Activated CD4-positive, alpha-beta T cell treated with anti-CD3 and anti-CD28 coated beads, Interleukin-2, amount 50 U/mL, for 16 hours (primary cell): ENCODE measurements around the gene GPN3.
"Not testable (repeated sequence)": the region's sequence is repeated elsewhere in the genome, so short reads cannot be mapped to it uniquely, and the experiment has no call there.

Experiments used
- DNase-seq: peaks from one replicate; pipeline ENCODE4 v3.0.0-alpha.2; 2020

The GPN3 gene

DNA sequence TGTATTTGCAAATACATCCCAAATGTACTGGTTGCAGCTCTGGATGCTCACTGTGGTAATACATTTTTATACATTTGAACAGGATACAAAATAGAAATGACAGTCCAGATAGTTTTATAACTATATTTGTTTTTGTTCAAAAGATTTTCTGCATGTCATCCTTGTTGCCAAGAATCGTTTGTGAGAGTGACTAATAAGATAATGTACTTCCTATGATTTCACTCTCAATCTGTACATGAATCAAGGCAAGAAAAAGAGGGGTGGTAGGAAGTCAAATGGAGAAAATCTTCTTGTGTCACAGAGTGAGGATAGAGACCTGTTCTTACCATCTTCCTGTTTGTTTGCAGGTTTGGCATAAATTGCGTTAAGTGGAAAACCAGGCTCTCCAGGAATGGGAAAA, 31.8 kb downstream of the GPN3 start:
- no peak for DNase-seq

DNA sequence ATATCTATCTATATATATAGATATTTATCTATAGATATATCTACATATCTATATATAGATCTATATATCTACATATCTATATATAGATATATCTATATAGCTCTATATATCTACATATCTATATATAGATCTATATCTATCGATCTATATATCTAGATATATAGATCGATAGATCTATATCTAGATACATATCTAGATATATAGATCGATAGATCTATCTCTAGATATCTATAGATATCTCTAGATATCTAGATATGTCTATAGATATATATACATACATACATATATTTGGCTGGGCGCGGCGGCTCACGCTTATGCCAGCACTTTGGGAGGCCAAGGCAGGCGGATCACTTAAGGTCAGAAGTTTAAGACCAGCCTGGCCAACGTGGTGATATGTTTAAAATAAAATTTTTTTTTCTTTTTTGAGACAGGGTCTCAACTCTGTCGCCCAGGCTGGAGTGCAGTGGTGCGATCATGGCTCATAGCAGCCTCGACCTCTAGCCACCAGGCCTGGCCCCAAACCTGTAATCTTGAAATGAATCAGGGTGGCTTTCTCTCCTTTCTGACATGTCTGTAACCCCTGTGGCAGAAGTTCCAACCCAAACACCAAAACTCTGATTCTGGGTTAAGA, 36.0 kb downstream of the GPN3 start:
- DNase-seq = peak; percentile 45

DNA sequence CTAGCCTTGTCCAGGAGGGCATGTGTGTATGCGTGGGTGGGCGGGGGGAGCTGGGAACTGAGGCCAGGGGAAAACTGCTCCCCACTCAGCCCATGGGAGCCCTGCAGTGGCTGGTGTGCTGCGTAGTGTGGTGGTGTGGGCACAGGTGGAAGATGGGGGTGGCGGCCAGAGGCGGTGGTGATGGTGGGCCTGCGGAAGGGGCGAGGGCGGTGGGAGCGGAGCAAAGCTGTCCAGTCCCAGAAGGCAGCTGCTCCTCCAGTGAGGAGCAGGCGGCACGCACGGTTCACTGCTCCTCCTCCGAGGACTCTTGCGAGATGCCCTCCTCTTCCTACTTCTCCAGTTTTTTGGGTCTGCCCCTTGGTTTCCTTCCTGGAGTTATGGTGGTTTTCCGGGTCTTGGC, 38.4 kb downstream of the GPN3 start:
- DNase-seq = not testable (repeated sequence)

DNA sequence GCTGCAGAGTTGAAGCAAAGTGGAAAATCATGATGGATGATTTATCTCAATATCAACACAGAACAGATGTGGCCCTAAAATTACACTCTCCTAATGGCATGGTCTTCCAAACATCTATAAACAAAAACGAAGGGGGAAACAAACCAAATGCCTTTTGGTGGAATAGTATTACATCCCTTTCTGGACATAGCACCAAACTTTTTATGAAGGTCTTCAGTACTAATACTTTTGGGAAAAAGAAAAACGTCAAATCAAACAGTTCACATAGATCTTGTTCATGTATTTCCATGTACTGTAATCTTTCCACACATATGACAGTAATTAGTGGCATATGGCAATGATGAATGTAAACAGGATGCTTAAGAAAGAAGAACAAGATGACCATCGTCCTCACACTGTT, 41.7 kb downstream of the GPN3 start:
- DNase-seq = no peak

DNA sequence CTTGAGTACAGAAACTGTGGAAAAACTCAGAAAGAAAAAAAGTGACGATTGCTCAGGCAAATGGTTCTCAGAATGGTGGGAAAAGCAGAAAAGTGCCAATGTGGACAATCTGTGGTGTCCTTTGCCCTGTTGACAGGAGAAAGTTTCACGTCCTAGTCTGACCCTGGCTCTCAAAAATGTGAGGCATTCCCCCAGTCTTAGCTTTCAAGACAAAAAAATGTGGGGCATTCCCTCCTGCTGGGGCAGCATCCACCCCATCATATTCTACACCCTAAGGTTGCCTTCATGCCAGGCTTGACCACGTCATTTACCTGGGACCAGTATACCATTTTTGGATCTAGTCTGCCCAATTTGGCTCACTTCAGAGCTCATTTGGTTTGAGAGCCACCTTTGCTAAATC, 43.8 kb downstream of the GPN3 start:
- DNase-seq = no peak

DNA sequence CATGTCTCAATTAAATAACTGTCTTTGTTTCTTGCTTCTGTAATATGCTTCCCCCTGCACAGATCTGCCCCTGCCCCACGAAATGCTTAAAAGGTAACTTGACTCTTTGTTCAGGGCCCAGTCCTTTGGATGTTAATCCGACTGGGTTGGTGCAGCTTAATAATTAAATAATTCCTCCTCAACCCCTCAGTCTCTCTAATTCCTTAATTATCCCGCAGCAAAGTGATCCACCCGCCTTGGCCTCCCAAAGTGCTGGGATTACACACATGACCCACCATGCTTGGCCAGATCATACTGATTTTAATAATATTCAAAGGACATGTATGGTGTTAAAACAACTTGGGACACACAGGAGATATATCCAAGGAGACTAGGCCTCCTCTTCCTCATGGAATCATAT, 46.4 kb downstream of the GPN3 start:
- no peak for DNase-seq

DNA sequence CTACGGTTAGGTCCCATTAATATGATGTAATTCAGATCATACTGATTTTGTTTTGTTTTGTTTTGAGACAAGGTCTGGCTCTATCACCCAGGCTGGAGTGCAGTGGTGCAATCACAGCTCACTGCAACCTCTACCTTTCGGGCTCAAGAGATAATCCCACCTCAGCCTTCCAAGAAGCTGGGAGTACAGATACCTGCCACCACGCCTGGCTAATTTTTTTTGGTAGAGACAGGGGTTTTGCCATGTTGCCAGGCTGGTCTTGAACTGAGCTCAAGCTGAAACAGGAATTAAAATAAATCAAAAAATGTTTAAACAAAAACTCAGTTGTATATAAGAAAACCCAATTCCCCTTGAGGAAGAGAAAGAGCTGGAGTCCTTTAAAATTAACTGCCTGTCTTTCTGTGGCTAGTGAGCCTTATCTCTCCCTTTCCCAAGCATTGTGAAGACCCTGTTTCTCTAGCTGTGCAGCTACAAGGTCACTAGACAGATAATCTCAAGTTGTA, 46.8 kb downstream of the GPN3 start:
- no peak for DNase-seq

DNA sequence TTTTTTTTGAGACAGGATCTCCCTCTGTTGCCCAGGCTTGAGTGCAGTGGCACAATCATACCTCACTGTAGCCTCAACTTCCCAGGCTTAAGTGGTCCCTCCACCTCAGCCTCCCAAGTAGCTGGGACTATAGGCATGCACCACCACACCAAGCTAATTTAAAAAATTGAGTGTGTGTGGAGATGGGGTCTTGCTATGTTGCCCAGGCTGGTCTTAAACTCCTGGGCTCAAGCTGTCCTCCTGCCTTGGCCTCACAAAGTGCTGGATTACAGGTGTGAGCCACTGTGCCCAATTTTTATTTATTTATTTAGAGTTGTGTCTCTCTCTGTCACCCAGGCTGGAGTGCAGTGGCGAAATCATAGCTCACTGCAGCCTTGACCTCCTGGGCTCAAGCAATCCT, 47.4 kb downstream of the GPN3 start:
- DNase-seq = not testable (repeated sequence)

DNA sequence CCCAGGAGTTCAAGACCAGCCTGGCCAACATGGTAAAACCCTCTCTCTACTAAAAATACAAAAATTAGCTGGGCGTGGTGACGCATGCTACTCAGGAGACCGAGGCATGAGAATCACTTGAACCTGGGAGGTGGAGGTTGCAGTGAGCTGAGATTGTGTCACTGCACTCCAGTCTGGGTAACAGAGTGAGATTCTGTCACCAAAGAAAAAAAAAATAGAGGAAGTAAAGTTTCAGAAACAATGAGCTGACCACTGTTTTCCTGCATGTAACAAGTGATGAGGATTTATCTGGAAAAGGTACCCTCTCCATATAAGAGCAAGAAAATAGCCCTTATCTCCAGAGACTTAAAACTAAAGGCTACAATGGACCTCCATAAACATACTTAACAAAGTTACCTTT, 50.9 kb downstream of the GPN3 start:
- not testable (repeated sequence) for DNase-seq

DNA sequence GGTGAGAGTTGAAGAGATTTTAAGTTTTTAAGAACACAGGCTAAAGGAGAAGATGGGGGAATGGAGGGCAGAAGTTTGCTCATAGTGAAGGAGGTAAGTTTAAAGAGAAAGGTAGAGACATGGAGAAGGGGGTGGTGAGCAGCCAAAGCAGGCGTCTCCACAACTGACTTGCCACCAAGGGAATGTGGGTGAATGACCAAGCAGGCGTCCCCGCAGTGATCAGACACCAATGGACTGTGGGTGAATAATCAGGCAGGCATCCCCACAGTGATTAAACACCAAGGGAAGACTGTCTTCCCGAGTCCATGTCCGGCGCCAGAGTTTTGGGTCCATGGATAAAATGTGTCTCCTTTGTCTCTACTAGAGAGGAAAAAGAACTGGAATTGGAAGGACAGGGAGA, 58.0 kb downstream of the GPN3 start:
- not testable (repeated sequence) for DNase-seq

DNA sequence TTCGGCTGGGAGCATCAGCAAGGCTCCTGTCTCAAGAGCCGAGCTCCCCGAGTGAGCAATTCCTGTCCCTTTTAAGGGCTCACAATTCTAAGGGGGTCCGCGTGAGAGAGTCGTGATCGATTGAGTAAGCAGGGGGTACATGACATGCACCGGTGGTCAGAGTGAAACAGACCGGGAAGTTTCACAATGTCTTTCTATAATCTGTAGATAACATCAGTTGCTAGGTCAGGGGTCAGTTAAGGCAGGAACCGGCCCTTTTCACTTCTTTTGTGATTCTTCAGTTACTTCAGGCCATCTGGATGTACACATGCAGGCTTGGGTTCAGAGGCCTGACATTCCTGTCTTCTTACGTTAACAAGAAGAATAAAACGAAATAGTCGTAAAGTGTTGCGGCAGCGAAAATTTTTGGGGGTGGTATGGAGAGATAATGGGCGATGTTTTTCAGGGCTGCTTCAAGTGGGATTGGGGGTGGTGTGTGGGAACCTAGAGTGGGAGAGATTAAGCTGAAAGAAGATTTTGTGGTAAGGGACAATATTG, 62.9 kb downstream of the GPN3 start:
- not testable (repeated sequence) for DNase-seq

DNA sequence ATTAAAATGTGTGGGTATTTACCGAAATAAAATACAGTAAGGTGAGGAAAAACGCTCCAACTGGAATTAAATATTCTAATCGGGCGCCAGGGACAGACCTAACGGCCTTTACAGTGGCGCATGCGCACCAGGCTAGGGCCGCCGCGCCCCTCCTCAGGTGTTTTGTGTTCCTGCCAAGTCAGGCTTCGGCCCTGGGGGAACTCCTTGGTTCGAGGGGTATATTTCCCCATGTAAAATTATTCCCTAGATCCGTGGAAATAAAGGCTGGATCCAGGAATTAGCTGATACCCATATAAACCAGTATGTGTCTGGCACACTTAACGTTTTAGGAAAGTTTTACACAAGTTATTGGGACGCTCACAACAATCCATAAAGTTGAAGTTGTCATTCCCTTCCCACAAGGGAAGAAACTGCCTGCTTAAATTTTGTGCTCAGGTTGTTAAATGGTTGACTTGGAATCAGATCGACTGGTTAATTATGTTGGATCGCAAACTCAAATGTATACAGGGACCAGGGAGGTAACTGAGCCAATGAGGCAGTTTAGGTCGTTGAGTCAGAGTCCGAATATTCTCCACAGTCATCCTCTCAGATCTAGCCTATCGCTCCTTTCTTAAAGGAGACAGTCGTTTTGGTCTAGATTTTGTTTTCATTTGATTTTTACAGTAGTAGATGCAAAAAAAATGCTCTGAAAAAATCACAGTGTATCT, 63.9 kb downstream of the GPN3 start:
- peak; percentile 81 for DNase-seq

DNA sequence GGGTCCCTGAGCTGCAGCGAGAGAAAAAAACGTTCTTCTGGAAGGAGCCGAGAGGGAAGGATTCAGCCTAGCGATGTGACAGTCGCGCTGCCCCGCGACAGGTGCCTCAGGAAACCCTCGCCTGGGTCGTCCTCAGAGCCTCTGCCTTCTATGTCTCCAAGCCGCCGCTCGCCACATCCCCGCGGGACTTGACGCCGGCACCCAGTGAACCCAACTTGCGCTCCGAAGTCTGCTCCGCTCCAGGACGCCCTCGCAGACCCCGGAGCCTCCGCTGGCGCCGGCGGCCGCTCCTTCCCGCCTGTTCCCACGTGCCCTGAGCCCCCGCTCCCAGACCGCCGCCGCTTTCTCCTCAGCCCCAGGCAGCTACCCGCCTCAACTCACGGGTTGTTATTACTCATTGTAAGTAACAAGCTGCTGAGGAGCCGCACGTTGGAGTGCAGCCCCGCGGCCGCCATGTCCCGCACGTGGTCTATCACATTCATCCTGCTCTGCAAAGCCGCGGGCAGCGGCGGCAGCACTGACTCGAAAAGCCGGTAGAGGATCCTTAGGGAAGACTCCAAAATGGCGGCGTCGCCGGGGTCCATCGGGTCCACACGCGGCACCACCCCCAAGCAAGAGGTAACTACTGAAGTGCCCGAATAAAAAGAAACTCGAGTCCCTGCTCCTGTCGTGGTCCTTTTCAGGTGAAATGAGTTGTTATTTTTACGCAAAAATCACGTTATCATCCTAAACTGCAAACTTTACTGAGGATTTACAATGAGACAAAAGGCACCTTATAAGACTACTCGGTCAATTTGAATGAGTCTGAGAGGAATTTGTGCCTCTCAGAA, 64.7 kb downstream of the GPN3 start, which contains the start of gene ANAPC7:
TSS of gene ANAPC7 (minus strand) at position 563 of the 830 bp plus-strand sequence. CDS start at position 482, 81 bp downstream.
- DNase-seq = peak; percentile 93
